Neural cell (in vitro differentiated cells): ENCODE measurements around the gene CEP120.

Source experiments
- EP300 ChIP-seq: fragments of 450-650 bp; conservative IDR thresholded peaks from 2 replicates; pipeline ENCODE4 v1.6.1; 2014; ENCODE audit warnings: antibody characterized with exemption, mild to moderate bottlenecking, moderate library complexity; ENCODE audit not compliant: poor library complexity, severe bottlenecking
- EZH2 ChIP-seq: fragments of 200-600, 300-800 bp; shearing (Covaris generic), sonication (generic); IDR thresholded peaks from 2 replicates; pipeline ENCODE4 v1.6.1; 2014; ENCODE audit warnings: antibody characterized with exemption, low read length, borderline replicate concordance, mild to moderate bottlenecking; ENCODE audit not compliant: insufficient read depth, poor library complexity, severe bottlenecking
- POLR2AphosphoS5 ChIP-seq: IDR thresholded peaks from 2 replicates; pipeline ENCODE4 v1.6.1; 2012
- RAD21 ChIP-seq: fragments of 450-650 bp; conservative IDR thresholded peaks from 2 replicates; pipeline ENCODE4 v1.6.1; 2014; ENCODE audit warnings: antibody characterized with exemption, mild to moderate bottlenecking, moderate library complexity
- SMC3 ChIP-seq: fragments of 450-650 bp; conservative IDR thresholded peaks from 2 replicates; pipeline ENCODE4 v1.6.1; 2014; ENCODE audit warnings: antibody characterized with exemption, mild to moderate bottlenecking, moderate library complexity; ENCODE audit not compliant: poor library complexity
- TAF1 ChIP-seq: IDR thresholded peaks from 2 replicates; pipeline ENCODE4 v1.6.1; 2012; ENCODE audit warnings: low read depth
- TF ChIP-seq, protein P1 (sequence below): fragments of 450-650 bp; IDR thresholded peaks from 2 replicates; pipeline ENCODE4 v1.5.1; 2014; ENCODE audit warnings: antibody characterized with exemption, mild to moderate bottlenecking, moderate library complexity; ENCODE audit not compliant: poor library complexity, severe bottlenecking
- TF ChIP-seq, protein P2 (sequence below): IDR thresholded peaks from 2 replicates; pipeline ENCODE4 v1.6.1; 2012; ENCODE audit warnings: borderline replicate concordance

GRCh38 chr5:123365156-123365555, 58.0 kb downstream of the CEP120 start:
- no peak for TF ChIP-seq TAF1
- TF ChIP-seq, protein P1, sequence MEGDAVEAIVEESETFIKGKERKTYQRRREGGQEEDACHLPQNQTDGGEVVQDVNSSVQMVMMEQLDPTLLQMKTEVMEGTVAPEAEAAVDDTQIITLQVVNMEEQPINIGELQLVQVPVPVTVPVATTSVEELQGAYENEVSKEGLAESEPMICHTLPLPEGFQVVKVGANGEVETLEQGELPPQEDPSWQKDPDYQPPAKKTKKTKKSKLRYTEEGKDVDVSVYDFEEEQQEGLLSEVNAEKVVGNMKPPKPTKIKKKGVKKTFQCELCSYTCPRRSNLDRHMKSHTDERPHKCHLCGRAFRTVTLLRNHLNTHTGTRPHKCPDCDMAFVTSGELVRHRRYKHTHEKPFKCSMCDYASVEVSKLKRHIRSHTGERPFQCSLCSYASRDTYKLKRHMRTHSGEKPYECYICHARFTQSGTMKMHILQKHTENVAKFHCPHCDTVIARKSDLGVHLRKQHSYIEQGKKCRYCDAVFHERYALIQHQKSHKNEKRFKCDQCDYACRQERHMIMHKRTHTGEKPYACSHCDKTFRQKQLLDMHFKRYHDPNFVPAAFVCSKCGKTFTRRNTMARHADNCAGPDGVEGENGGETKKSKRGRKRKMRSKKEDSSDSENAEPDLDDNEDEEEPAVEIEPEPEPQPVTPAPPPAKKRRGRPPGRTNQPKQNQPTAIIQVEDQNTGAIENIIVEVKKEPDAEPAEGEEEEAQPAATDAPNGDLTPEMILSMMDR, result no peak
- TF ChIP-seq EP300, result no peak
- no peak for TF ChIP-seq POLR2AphosphoS5
- TF ChIP-seq RAD21, result no peak
- TF ChIP-seq, protein P2, sequence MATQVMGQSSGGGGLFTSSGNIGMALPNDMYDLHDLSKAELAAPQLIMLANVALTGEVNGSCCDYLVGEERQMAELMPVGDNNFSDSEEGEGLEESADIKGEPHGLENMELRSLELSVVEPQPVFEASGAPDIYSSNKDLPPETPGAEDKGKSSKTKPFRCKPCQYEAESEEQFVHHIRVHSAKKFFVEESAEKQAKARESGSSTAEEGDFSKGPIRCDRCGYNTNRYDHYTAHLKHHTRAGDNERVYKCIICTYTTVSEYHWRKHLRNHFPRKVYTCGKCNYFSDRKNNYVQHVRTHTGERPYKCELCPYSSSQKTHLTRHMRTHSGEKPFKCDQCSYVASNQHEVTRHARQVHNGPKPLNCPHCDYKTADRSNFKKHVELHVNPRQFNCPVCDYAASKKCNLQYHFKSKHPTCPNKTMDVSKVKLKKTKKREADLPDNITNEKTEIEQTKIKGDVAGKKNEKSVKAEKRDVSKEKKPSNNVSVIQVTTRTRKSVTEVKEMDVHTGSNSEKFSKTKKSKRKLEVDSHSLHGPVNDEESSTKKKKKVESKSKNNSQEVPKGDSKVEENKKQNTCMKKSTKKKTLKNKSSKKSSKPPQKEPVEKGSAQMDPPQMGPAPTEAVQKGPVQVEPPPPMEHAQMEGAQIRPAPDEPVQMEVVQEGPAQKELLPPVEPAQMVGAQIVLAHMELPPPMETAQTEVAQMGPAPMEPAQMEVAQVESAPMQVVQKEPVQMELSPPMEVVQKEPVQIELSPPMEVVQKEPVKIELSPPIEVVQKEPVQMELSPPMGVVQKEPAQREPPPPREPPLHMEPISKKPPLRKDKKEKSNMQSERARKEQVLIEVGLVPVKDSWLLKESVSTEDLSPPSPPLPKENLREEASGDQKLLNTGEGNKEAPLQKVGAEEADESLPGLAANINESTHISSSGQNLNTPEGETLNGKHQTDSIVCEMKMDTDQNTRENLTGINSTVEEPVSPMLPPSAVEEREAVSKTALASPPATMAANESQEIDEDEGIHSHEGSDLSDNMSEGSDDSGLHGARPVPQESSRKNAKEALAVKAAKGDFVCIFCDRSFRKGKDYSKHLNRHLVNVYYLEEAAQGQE, result no peak
- TF ChIP-seq EZH2, result no peak
- TF ChIP-seq SMC3, result no peak
